ENCODE measurements around the gene PPIE. TPM values are rescaled to one million over a fixed set of nuclear protein-coding genes. Genes with fewer than 3 reads are reported as not detected.

The PPIE gene
- total RNA-seq, 1 experiment from 2014 or later = 36.3 TPM

- H3K79me2 ChIP-seq (ENCODE audit: insufficient read depth, low read length) = no peaks in the 10 kb centered on the region
- no peak overlapping the region for H3K4ac ChIP-seq (ENCODE audit: low read depth, low read length)
- no CpG with 5 or more reads among the region's 1 CpG for WGBS (ENCODE audit: extremely low coverage, insufficient read length, low lambda C conversion rate)
- no peaks in the 10 kb centered on the region for H3K23me2 ChIP-seq (ENCODE audit: insufficient read length, low read depth, low read length, poor library complexity, severe bottlenecking)
- H2AFZ ChIP-seq (ENCODE audit: low read length) = no peak overlapping the region
- DNase-seq = no peak
- no peak overlapping the region for H4K91ac ChIP-seq (ENCODE audit: insufficient read length, low read depth, low read length)
- no peak overlapping the region for H3K23ac ChIP-seq (ENCODE audit: insufficient read length, low read depth, low read length)
- H3K27ac ChIP-seq (ENCODE audit: insufficient read length, low read depth, low read length) = no peak overlapping the region
- Mint-ChIP-seq H3K27ac (no peak overlapping the region), H3K4me1 (peaks cover 18 to 23% of the 10 kb centered on the region in 2 experiments), H3K36me3 (ENCODE audit: insufficient read depth in 1 of 3, low read depth in 3 of 3) (no peaks in the 10 kb centered on the region), H3K4me3 (no peak overlapping the region), H3K27me3 (ENCODE audit: low read depth) (peaks cover 98% of the 10 kb centered on the region), H3K9me3 (peaks cover 2 to 3% of the 10 kb centered on the region in 2 experiments; a peak in 3 of 5 replicates)
- no peaks in the 10 kb centered on the region for H3K9me3 ChIP-seq (ENCODE audit: control insufficient read depth, low read depth, low read length)
- H2AK5ac ChIP-seq (ENCODE audit: insufficient read length, low read length) = no peak overlapping the region
- no peak overlapping the region for H2BK5ac ChIP-seq (ENCODE audit: insufficient read length, low read length)
- H3K79me1 ChIP-seq (ENCODE audit: insufficient read depth, low read depth, low read length, poor library complexity, severe bottlenecking) = no peaks in the 10 kb centered on the region
- no peak overlapping the region for H4K5ac ChIP-seq (ENCODE audit: insufficient read length, low read depth, low read length)
- H3K18ac ChIP-seq (ENCODE audit: insufficient read length, low read depth, low read length) = no peak overlapping the region
- peaks cover 8% of the 10 kb centered on the region; the same call in 1 of the 2 replicates for H3K4me1 ChIP-seq (ENCODE audit: insufficient read depth, low read length)
- no peaks in the 10 kb centered on the region for H4K20me1 ChIP-seq (ENCODE audit: control insufficient read depth, insufficient read depth, insufficient read length)
- H2BK12ac ChIP-seq (ENCODE audit: insufficient read length, low read depth, low read length) = no peak overlapping the region
- no peak for TF ChIP-seq CTCF (conservative IDR thresholded peaks at IDR 0.05)
- no peak overlapping the region for H3K9ac ChIP-seq (ENCODE audit: extremely low read depth, insufficient read length, low read length)
- no peak overlapping the region for H3T11ph ChIP-seq (ENCODE audit: low read length)
- no peak overlapping the region for H2BK120ac ChIP-seq (ENCODE audit: low read depth, low read length, poor library complexity, severe bottlenecking)
- H2BK20ac ChIP-seq (ENCODE audit: low read depth, low read length, poor library complexity, severe bottlenecking) = no peak overlapping the region
- H2BK15ac ChIP-seq (ENCODE audit: low read depth, low read length) = no peak overlapping the region
- H3K27me3 ChIP-seq (ENCODE audit: insufficient read depth, low read length) = peaks cover 52% of the 10 kb centered on the region
- no peak overlapping the region for H3K4me2 ChIP-seq (ENCODE audit: insufficient read depth, insufficient read length, low read length)
- H4K8ac ChIP-seq (replicated peaks; ENCODE audit: insufficient read length, low read depth, low read length) = no peak overlapping the region
- H3K14ac ChIP-seq (ENCODE audit: insufficient read depth, low read length) = no peak overlapping the region
- no peak overlapping the region for H3K56ac ChIP-seq (ENCODE audit: insufficient read length, low read depth, low read length)
These were observed 33.9 kb upstream of the PPIE start for GRCh38 chr1:39704757-39705156.
